HG02973 (cell line): ENCODE measurements around the gene TUBB4B.
A peak's percentile ranks its signal among the peaks of the same experiment; 100 is the strongest.
"Not testable (repeated sequence)": the region's sequence is repeated elsewhere in the genome, so short reads cannot be mapped to it uniquely, and the experiment has no call there.

Source experiments
- ATAC-seq: cut with Tn5 transposase; IDR thresholded peaks from one replicate; pipeline ENCODE4 v1.9.1; 2021; ENCODE audit warnings: moderate library complexity; ENCODE audit not compliant: unreplicated experiment

Gene TUBB4B

GRCh38 chr9:137235424-137236237 lies 5.5 kb upstream of the TUBB4B start:
- no peak for ATAC-seq

DNA sequence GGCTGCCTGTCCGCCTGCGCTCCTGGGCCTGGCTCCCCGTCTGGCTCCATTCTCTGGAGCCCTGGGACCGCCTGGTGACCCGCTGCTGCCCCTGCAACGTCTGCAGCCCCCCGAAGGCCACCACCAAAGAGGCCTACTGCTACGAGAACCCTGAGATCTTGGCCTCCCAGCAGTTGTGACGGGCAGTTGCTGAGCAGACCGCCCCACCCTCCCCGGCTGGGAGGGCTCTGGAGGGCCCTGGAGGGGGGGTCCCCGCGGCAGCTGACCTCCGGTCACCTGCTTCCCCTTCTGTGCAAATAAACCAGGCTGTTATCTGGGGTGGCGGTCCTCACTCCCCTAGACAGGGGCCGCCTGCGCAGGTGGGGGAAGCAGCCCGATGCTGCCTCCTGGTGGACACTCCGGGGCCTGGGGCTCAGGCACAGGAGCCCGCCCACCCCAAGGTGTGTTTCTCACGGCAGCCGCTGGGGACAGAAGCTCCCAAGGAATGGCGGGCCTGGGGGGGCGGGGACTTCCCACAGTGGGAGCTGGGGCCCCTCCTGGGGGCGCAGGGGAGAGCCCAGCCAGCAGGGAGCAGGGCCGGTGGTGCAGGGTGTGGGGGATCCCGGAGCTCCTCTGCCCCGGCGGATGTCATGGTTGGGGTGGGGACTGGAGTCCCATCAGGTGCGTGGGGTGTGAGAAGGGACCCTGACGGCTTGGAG lies 4.7 kb upstream of the TUBB4B start:
- ATAC-seq, result peak; percentile 19

- ATAC-seq, result no peak
Measured at GRCh38 chr9:137236936-137237421, 4.1 kb upstream of the TUBB4B start.

- ATAC-seq, result no peak
Measured at GRCh38 chr9:137237759-137238726, 3.0 kb upstream of the TUBB4B start.

DNA sequence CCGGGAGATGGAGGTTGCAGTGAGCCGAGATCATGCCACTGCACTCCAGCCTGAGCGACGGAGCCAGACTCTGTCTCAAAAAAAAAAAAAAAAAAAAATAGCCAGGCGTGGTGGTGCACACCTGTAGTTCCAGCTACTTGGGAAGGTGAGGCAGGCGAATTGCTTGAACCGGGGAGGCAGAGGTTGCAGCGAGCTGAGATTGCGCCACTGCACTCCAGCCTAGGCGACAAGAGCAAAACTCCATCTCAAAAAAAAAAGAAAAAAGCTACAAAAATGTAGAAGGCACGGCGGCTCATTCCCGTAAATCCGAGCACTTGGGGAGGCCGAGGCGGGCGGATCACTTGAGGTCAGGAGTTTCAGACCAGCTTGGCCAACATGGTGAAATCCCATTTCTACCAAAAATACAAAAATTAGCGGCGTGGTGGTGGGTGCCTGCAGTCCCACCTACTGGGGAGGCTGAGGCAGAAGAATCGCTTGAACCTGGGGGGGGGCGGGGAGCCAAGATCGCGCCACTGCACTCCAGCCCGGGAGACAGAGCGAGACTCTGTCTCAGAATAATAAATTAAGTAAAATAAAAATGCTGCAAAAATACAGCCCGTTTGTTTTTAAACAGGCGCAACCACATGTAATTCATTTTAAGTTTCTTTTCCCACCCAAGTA lies 1.4 kb upstream of the TUBB4B start:
- not testable (repeated sequence) for ATAC-seq

GRCh38 chr9:137240318-137240840 lies 708 bp upstream of the TUBB4B start:
- peak; percentile 18 for ATAC-seq

GRCh38 chr9:137241490-137242268 lies 592 bp downstream of the TUBB4B start:
- peak; percentile 5 for ATAC-seq

DNA sequence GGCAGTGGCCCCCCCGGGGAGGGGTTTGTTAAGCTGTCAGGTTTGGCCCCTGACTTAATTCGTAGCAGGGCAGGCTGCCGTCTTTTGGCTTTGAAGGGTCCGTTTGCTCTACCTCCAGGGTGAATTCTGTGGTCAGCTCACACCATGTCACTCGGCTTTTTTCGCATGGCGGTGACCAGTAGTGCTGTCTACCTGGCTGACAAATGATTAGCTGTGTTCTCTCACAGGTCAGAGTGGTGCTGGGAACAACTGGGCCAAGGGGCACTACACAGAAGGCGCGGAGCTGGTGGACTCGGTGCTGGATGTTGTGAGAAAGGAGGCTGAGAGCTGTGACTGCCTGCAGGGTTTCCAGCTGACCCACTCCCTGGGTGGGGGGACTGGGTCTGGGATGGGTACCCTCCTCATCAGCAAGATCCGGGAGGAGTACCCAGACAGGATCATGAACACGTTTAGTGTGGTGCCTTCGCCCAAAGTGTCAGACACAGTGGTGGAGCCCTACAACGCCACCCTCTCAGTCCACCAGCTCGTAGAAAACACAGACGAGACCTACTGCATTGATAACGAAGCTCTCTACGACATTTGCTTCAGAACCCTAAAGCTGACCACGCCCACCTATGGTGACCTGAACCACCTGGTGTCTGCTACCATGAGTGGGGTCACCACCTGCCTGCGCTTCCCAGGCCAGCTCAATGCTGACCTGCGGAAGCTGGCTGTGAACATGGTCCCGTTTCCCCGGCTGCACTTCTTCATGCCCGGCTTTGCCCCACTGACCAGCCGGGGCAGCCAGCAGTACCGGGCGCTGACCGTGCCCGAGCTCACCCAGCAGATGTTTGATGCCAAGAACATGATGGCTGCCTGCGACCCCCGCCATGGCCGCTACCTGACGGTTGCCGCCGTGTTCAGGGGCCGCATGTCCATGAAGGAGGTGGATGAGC lies 1.4 kb downstream of the TUBB4B start:
- no peak for ATAC-seq

DNA sequence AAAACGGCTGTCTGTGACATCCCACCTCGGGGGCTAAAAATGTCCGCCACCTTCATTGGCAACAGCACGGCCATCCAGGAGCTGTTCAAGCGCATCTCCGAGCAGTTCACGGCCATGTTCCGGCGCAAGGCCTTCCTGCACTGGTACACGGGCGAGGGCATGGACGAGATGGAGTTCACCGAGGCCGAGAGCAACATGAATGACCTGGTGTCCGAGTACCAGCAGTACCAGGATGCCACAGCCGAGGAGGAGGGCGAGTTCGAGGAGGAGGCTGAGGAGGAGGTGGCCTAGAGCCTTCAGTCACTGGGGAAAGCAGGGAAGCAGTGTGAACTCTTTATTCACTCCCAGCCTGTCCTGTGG lies 2.2 kb downstream of the TUBB4B start:
- ATAC-seq, result not testable (repeated sequence)

DNA sequence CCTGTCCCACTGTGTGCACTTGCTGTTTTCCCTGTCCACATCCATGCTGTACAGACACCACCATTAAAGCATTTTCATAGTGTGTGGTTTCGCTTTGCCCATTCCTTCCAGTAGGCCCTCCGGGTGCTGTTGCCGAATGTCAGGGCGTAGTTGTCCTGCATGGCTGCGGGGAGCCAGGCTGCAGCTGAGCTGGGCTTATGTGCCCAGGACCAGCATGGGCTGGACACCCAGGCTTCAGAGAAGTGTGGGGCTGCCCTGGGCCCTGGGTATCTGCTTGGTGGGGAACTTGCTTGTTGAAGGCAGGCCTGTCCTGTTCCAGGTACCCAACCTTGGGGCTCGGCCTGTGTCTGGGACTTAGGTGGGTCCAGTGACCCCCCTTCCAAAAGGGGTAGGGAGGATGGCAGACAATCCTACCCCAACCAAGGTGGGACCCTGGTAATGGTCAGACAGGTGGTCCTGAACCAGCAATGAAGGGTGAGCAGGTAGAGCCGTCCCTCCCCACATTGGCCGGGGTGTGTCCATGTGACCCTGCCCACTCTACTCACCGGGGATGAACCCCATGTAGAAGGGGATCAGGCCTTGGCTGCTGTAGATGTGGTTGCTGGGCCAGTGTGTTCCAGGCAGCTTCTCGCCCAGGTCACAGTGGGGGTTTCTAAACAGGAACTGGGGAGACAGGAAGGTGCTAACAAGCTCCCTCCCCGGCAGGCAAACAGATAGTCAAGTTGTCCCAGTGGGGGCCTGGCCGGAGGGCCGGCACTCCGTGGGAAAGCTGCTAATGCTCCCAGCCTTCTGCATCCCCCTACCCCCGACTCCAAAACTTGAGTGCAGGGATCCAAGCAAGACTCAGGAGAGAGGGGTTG lies 2.8 kb downstream of the TUBB4B start:
- no peak for ATAC-seq

DNA sequence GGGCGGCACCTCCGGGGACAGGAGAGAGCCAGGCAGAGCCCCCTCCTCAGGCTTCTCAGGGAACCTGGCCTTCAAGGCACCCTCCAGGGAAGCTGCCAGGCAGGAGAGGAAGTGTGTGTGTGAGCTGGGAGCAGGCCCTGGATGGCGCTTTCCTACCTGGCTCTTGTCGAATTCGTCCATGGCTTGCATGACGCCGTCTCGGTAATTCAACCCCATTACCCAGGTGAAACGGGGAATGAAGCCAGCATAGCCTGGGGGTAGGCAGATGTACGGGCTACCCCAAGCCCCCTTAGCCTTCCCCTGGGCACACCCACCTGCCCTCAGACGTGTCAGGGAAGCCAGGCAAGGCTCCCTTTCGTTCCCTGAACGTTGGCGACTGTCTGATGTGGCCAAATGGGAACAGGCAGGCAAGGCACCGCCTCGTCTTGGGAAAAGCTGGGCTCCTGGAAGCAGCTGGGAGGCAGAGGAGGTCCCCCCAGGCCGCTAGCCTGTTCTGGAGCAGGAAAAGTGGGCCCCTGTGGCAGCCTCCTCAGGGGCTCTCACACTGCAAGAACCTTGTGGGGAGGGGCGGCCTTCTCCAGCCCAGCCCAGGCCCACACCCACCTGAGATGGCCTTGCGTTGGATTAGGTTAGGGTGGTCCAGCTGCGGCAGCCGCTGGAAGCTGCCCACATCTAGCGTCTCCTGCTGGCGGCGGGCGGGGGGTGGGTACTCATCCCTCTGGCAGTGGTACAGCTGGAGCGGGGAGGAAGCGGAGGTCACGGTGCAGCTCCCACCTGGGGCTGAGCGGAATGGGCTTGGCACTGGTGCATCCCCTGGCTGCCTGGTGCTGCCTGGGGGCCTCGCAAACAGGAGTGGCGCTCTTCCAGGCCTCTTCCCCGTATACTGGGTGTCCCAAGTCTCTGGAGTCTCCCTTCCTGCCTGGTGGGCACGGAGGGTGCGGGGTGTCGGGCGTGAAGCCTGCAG lies 3.7 kb downstream of the TUBB4B start:
- no peak for ATAC-seq

DNA sequence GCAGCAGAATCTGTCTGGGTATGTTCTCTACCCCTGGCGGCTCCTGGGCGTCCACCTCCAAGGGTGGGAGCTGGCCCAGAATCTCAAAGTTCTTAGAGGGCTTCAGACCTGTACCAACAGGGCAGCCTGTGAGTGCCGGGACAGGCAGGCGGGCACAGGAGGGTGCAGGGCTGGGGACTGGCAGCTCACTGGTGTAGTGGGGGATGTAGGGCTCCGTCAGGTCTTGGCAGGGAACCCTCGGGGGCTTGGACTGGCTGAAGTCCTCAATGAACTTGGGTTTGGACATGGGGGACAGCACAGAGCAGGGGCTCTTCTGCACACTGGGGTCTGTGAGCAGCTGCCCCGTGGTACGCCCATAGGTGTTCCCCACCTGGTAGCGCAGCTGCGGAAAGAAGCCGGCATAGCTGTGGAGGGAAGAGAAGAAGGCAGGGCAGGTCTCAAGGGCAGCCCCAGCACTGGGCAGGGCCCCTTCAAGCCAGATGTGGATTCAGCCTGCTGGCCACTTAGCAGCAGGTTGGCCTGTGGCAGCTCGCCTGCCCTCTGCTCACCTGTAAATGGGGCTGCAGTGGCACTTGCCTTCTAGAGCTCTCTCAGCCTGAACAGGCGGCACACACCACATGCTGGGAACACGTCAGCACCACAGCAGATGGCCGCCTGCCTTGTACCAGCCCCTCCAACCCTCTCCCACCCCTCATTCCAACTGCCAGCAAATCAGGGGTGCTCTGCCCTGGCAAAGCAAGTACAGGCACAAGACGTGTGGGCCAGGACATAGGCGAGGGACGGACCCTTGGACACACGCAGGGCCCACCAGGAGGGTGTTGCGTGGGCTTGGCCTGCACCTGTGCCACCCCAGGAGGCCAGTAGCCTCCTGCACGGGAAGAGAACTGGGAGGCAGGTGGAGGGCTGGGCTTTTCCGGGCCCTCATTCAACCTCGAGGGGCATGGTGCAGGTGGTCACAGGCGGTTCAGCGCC lies 4.6 kb downstream of the TUBB4B start:
- no peak for ATAC-seq

GRCh38 chr9:137247135-137247915 lies 6.2 kb downstream of the TUBB4B start:
- ATAC-seq, result no peak

- no peak for ATAC-seq
Measured at GRCh38 chr9:137247916-137248175, 6.8 kb downstream of the TUBB4B start.
